HepG2 (cell line): ENCODE results near the gene NEDD4L. TPM values are rescaled to one million over a fixed set of nuclear protein-coding genes. Genes with fewer than 3 reads are reported as not detected.

Source experiments
- JDP2 ChIP-seq: sonication (generic); formaldehyde crosslinking; IDR thresholded peaks from 2 replicates; pipeline ENCODE4 v1.8.1; 2022; ENCODE audit warnings: missing genetic modification reagents, borderline replicate concordance
- KIAA2018 ChIP-seq: sonication (generic); formaldehyde crosslinking; IDR thresholded peaks from 2 replicates; pipeline ENCODE4 v1.5.0; 2020; ENCODE audit warnings: mild to moderate bottlenecking, missing genetic modification reagents, borderline replicate concordance
- MEIS2 ChIP-seq: sonication (generic); formaldehyde crosslinking; IDR thresholded peaks from 2 replicates; pipeline ENCODE4 v1.9.0; 2021; ENCODE audit warnings: mild to moderate bottlenecking, missing genetic modification reagents
- SALL2 ChIP-seq: sonication (generic); formaldehyde crosslinking; IDR thresholded peaks from 2 replicates; pipeline ENCODE4 v1.8.1; 2023; ENCODE audit warnings: mild to moderate bottlenecking, missing genetic modification reagents, inconsistent platforms
- TIGD3 ChIP-seq: sonication (generic); formaldehyde crosslinking; IDR thresholded peaks from 2 replicates; pipeline ENCODE4 v1.5.1; 2020; ENCODE audit warnings: mild to moderate bottlenecking, missing genetic modification reagents, borderline replicate concordance
- ZMYM4 ChIP-seq: sonication (generic); formaldehyde crosslinking; IDR thresholded peaks from 2 replicates; pipeline ENCODE4 v1.8.1; 2023; ENCODE audit warnings: mild to moderate bottlenecking, missing genetic modification reagents
- ZNF530 ChIP-seq: sonication (generic); formaldehyde crosslinking; IDR thresholded peaks from 2 replicates; pipeline ENCODE4 v1.5.0; 2020; ENCODE audit warnings: low read depth, mild to moderate bottlenecking, missing genetic modification reagents
- ZNF549 ChIP-seq: sonication (generic); formaldehyde crosslinking; IDR thresholded peaks from 2 replicates; pipeline ENCODE4 v1.5.0; 2020; ENCODE audit warnings: missing genetic modification reagents
- ZNF557 ChIP-seq: sonication (generic); formaldehyde crosslinking; IDR thresholded peaks from 2 replicates; pipeline ENCODE4 v1.4.0; 2020; ENCODE audit warnings: missing genetic modification reagents
- ZNF580 ChIP-seq: IDR thresholded peaks from 2 replicates; pipeline ENCODE4 v1.6.1; 2016; ENCODE audit warnings: low read depth, borderline replicate concordance
- ZNF614 ChIP-seq: IDR thresholded peaks from 2 replicates; pipeline ENCODE4 v1.6.1; 2018; ENCODE audit warnings: missing biosample characterization, missing genetic modification reagents, inconsistent platforms, borderline replicate concordance
- polyA plus RNA-seq, 8 experiments: library from polyadenylated mRNA; depleted of rRNA in 3 of 8; stranded (reverse) in 7 of 8; unstranded in 1 of 8; fragments of >200 nt; fragmentation: Illumina TruSeq in 4 of 8; extraction: Trizol in 4 of 8; gene quantifications; 2 replicates each; pipeline versions ENCODE4 v1.2.1 to v1.2.3, GENCODE V29; 2011 to 2016; ENCODE audit warnings: low read depth in 4 of 8, missing spikeins in 1 of 8, mixed read lengths in 1 of 8; ENCODE audit not compliant: insufficient read depth in 1 of 8
- total RNA-seq, 5 experiments: library from RNA; depleted of rRNA; stranded (reverse); fragments of >200 nt; fragmentation: Illumina TruSeq; extraction: Trizol; gene quantifications; 2 replicates each; pipeline ENCODE4 v1.2.3, GENCODE V29; 2016; ENCODE audit warnings: low read depth in 1 of 5
- TF ChIP-seq, protein P1 (sequence below), 2 experiments: fragments of 450-650 bp in 1 of 2; sonication (generic) in 1 of 2; formaldehyde crosslinking; IDR thresholded peaks; 2 replicates each; pipeline versions ENCODE4 v1.5.0 to v1.8.0; 2020 to 2022; ENCODE audit warnings: mild to moderate bottlenecking in 1 of 2, missing genetic modification reagents in 1 of 2
- TF ChIP-seq, protein P2 (sequence below): sonication (generic); formaldehyde crosslinking; IDR thresholded peaks from 2 replicates; pipeline ENCODE4 v1.4.0; 2020; ENCODE audit warnings: missing genetic modification reagents, mild to moderate bottlenecking, borderline replicate concordance

NEDD4L gene
- total and polyA plus RNA-seq, 2 of the 13 experiments (the other 11 are each of a cell fraction or from before 2014, with no cell fraction given) = 168 to 390 TPM

- TF ChIP-seq TIGD3 (CRISPR knock-in tag) = no peak
- TF ChIP-seq ZNF530 (CRISPR knock-in tag) = no peak
- TF ChIP-seq, protein P1, sequence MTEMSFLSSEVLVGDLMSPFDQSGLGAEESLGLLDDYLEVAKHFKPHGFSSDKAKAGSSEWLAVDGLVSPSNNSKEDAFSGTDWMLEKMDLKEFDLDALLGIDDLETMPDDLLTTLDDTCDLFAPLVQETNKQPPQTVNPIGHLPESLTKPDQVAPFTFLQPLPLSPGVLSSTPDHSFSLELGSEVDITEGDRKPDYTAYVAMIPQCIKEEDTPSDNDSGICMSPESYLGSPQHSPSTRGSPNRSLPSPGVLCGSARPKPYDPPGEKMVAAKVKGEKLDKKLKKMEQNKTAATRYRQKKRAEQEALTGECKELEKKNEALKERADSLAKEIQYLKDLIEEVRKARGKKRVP (CRISPR knock-in tag; IDR thresholded peaks at IDR 0.05) = no peak
- no peak for TF ChIP-seq SALL2 (CRISPR knock-in tag)
- TF ChIP-seq ZNF614 (CRISPR knock-in tag) = peak; percentile 53; the same call in 1 of the 2 replicates
- peak; percentile 92; the same call in 1 of the 2 replicates for TF ChIP-seq MEIS2 (CRISPR knock-in tag)
- TF ChIP-seq ZNF580 (CRISPR knock-in tag) = no peak; the same call in 1 of the 2 replicates
- TF ChIP-seq JDP2 (CRISPR knock-in tag) = no peak
- no peak for TF ChIP-seq ZNF549 (CRISPR knock-in tag)
- TF ChIP-seq KIAA2018 (CRISPR knock-in tag) = 0 out of 2 replicates have a peak, but pooled peaks have one; percentile 66
- TF ChIP-seq, protein P2, sequence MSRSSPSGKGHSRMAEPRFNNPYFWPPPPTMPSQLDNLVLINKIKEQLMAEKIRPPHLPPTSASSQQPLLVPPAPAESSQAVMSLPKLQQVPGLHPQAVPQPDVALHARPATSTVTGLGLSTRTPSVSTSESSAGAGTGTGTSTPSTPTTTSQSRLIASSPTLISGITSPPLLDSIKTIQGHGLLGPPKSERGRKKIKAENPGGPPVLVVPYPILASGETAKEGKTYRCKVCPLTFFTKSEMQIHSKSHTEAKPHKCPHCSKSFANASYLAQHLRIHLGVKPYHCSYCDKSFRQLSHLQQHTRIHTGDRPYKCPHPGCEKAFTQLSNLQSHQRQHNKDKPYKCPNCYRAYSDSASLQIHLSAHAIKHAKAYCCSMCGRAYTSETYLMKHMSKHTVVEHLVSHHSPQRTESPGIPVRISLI (CRISPR knock-in tag) = no peak; the same call in 1 of the 2 replicates
- TF ChIP-seq ZMYM4 (CRISPR knock-in tag) = peak; percentile 88
- no peak for TF ChIP-seq ZNF557 (CRISPR knock-in tag)
Measured at GRCh38 chr18:58402951-58403702, 359.1 kb downstream of the NEDD4L start (continued).
